ENCODE measurements around the gene COL1A2. TPM values are rescaled to one million over a fixed set of nuclear protein-coding genes. Genes with fewer than 3 reads are reported as not detected.

COL1A2 gene
- total RNA-seq, 2 experiments from 2014 or later = 0.23 to 0.47 TPM

GRCh38 chr7:94423863-94424735 is 29.4 kb downstream of the COL1A2 start:
- H3K27me3 Mint-ChIP-seq = peaks cover 6% of the 10 kb centered on the region
- ATAC-seq (ENCODE audit: low read depth) (no peak), DNase-seq (no peak)
- H3K4me1 Mint-ChIP-seq = no peaks in the 10 kb centered on the region
- no peak overlapping the region for H3K4me3 Mint-ChIP-seq
- no peaks in the 10 kb centered on the region for H3K36me3 Mint-ChIP-seq
- no peak overlapping the region for H3K27ac Mint-ChIP-seq
- H3K9me3 Mint-ChIP-seq = no peaks in the 10 kb centered on the region
- POLR2A ChIA-PET = no interaction called here

- ATAC-seq (ENCODE audit: low read depth) (no peak), DNase-seq (no peak)
- Mint-ChIP-seq H3K4me3 (no peak overlapping the region), H3K9me3 (no peaks in the 10 kb centered on the region), H3K27me3 (peaks cover 3% of the 10 kb centered on the region), H3K36me3 (no peaks in the 10 kb centered on the region), H3K4me1 (no peaks in the 10 kb centered on the region), H3K27ac (no peak overlapping the region)
- POLR2A ChIA-PET = no interaction called here
These were observed 30.9 kb downstream of the COL1A2 start for GRCh38 chr7:94425546-94425945.

GRCh38 chr7:94426980-94427875 is 32.5 kb downstream of the COL1A2 start:
- H3K9me3 Mint-ChIP-seq = no peaks in the 10 kb centered on the region
- no peaks in the 10 kb centered on the region for H3K36me3 Mint-ChIP-seq
- H3K27ac Mint-ChIP-seq = no peak overlapping the region
- peaks cover 5% of the 10 kb centered on the region for H3K27me3 Mint-ChIP-seq
- H3K4me1 Mint-ChIP-seq = no peaks in the 10 kb centered on the region
- no peak for ATAC-seq (ENCODE audit: low read depth)
- no peak overlapping the region for H3K4me3 Mint-ChIP-seq
- no peak for DNase-seq
- POLR2A ChIA-PET = no interaction called here

- no peaks in the 10 kb centered on the region for H3K4me1 Mint-ChIP-seq
- DNase-seq (no peak), ATAC-seq (ENCODE audit: low read depth) (no peak)
- no peaks in the 10 kb centered on the region for H3K9me3 Mint-ChIP-seq
- H3K27ac Mint-ChIP-seq = no peak overlapping the region
- POLR2A ChIA-PET = no interaction called here
- no peak overlapping the region for H3K4me3 Mint-ChIP-seq
- no peaks in the 10 kb centered on the region for H3K36me3 Mint-ChIP-seq
- peaks cover 2% of the 10 kb centered on the region for H3K27me3 Mint-ChIP-seq
These were observed 34.5 kb downstream of the COL1A2 start for GRCh38 chr7:94429153-94429552.

GRCh38 chr7:94431176-94431575 is 36.5 kb downstream of the COL1A2 start:
- no peaks in the 10 kb centered on the region for H3K9me3 Mint-ChIP-seq
- no peak overlapping the region for H3K4me3 Mint-ChIP-seq
- no peaks in the 10 kb centered on the region for H3K36me3 Mint-ChIP-seq
- ATAC-seq (ENCODE audit: low read depth) = no peak
- H3K27me3 Mint-ChIP-seq = peaks cover 9% of the 10 kb centered on the region
- no peak for DNase-seq
- no peaks in the 10 kb centered on the region for H3K4me1 Mint-ChIP-seq
- H3K27ac Mint-ChIP-seq = no peak overlapping the region
- POLR2A ChIA-PET = no interaction called here

GRCh38 chr7:94431619-94432280 is 37.1 kb downstream of the COL1A2 start:
- Mint-ChIP-seq H3K27me3 (peaks cover 12% of the 10 kb centered on the region), H3K36me3 (no peaks in the 10 kb centered on the region), H3K4me3 (no peak overlapping the region), H3K27ac (no peak overlapping the region), H3K9me3 (no peaks in the 10 kb centered on the region), H3K4me1 (peaks cover 2% of the 10 kb centered on the region)
- POLR2A ChIA-PET = no interaction called here
- no peak for DNase-seq
- no peak for ATAC-seq (ENCODE audit: low read depth)

- POLR2A ChIA-PET = no interaction called here
- H3K9me3 Mint-ChIP-seq = no peaks in the 10 kb centered on the region
- no peak overlapping the region for H3K27ac Mint-ChIP-seq
- peaks cover 16% of the 10 kb centered on the region for H3K27me3 Mint-ChIP-seq
- no peak for ATAC-seq (ENCODE audit: low read depth)
- H3K36me3 Mint-ChIP-seq = no peaks in the 10 kb centered on the region
- H3K4me3 Mint-ChIP-seq = no peak overlapping the region
- H3K4me1 Mint-ChIP-seq = peaks cover 2% of the 10 kb centered on the region
- DNase-seq = no peak
These were observed 37.6 kb downstream of the COL1A2 start for GRCh38 chr7:94432281-94432670.

- no peak for ATAC-seq (ENCODE audit: low read depth)
- H3K4me3 Mint-ChIP-seq = no peak overlapping the region
- H3K27me3 Mint-ChIP-seq = peaks cover 16% of the 10 kb centered on the region
- H3K9me3 Mint-ChIP-seq = no peaks in the 10 kb centered on the region
- H3K27ac Mint-ChIP-seq = no peak overlapping the region
- peaks cover 2% of the 10 kb centered on the region for H3K4me1 Mint-ChIP-seq
- POLR2A ChIA-PET = no interaction called here
- DNase-seq = no peak
- H3K36me3 Mint-ChIP-seq = no peaks in the 10 kb centered on the region
These were observed 38.1 kb downstream of the COL1A2 start for GRCh38 chr7:94432817-94433216.

GRCh38 chr7:94433224-94433623 is 38.5 kb downstream of the COL1A2 start:
- POLR2A ChIA-PET = no interaction called here
- no peak overlapping the region for H3K27ac Mint-ChIP-seq

GRCh38 chr7:94434042-94434441 is 39.3 kb downstream of the COL1A2 start:
- POLR2A ChIA-PET = no interaction called here
- Mint-ChIP-seq H3K27ac (no peak overlapping the region), H3K9me3 (no peaks in the 10 kb centered on the region), H3K36me3 (no peaks in the 10 kb centered on the region), H3K4me1 (peaks cover 2% of the 10 kb centered on the region), H3K4me3 (no peak overlapping the region), H3K27me3 (peaks cover 24% of the 10 kb centered on the region)
- ATAC-seq (ENCODE audit: low read depth) (no peak), DNase-seq (no peak)

More at GRCh38 chr7:94433224-94433623, 38.5 kb downstream of the COL1A2 start:
- Mint-ChIP-seq H3K4me3 (no peak overlapping the region), H3K27me3 (peaks cover 16% of the 10 kb centered on the region), H3K36me3 (no peaks in the 10 kb centered on the region), H3K4me1 (peaks cover 2% of the 10 kb centered on the region), H3K9me3 (no peaks in the 10 kb centered on the region)
- no peak for DNase-seq
- ATAC-seq (ENCODE audit: low read depth) = no peak

GRCh38 chr7:94436018-94436604 is 41.4 kb downstream of the COL1A2 start:
- ATAC-seq (ENCODE audit: low read depth) (peak; percentile 71), DNase-seq (no peak)
- POLR2A ChIA-PET = no interaction called here
- Mint-ChIP-seq H3K4me3 (no peak overlapping the region), H3K36me3 (no peaks in the 10 kb centered on the region), H3K27me3 (peaks cover 29% of the 10 kb centered on the region), H3K4me1 (peaks cover 2% of the 10 kb centered on the region), H3K9me3 (no peaks in the 10 kb centered on the region), H3K27ac (no peak overlapping the region)

- POLR2A ChIA-PET = no interaction called here
- ATAC-seq (ENCODE audit: low read depth) (no peak), DNase-seq (no peak)
- Mint-ChIP-seq H3K27me3 (peaks cover 29% of the 10 kb centered on the region), H3K27ac (no peak overlapping the region), H3K4me1 (peaks cover 2% of the 10 kb centered on the region), H3K36me3 (no peaks in the 10 kb centered on the region), H3K4me3 (no peak overlapping the region), H3K9me3 (no peaks in the 10 kb centered on the region)
These were observed 42.0 kb downstream of the COL1A2 start for GRCh38 chr7:94436700-94437099.

GRCh38 chr7:94439893-94440381 is 45.2 kb downstream of the COL1A2 start:
- ATAC-seq (ENCODE audit: low read depth) (no peak), DNase-seq (no peak)
- Mint-ChIP-seq H3K27me3 (peaks cover 30% of the 10 kb centered on the region), H3K9me3 (no peaks in the 10 kb centered on the region), H3K4me1 (peaks cover 2% of the 10 kb centered on the region), H3K4me3 (no peak overlapping the region), H3K36me3 (no peaks in the 10 kb centered on the region), H3K27ac (no peak overlapping the region)
- POLR2A ChIA-PET = no interaction called here

Data from activated naive CD8-positive, alpha-beta T cell treated with anti-CD3 and anti-CD28 coated beads, Interleukin-2, amount 10 ng/mL, durations not matched to agents 7 days and 5 days (primary cell).